Ramos (cell line): ENCODE results near the gene SERGEF.

ENCODE experiments used
- in situ Hi-C: fragments of 300-500 bp; cut with MboI; formaldehyde crosslinking; loops from one replicate; pipeline ENCODE4 v1.14.3; 2022; ENCODE audit warnings: low sequenced_read_pairs; ENCODE audit not compliant: unreplicated experiment

SERGEF gene

DNA sequence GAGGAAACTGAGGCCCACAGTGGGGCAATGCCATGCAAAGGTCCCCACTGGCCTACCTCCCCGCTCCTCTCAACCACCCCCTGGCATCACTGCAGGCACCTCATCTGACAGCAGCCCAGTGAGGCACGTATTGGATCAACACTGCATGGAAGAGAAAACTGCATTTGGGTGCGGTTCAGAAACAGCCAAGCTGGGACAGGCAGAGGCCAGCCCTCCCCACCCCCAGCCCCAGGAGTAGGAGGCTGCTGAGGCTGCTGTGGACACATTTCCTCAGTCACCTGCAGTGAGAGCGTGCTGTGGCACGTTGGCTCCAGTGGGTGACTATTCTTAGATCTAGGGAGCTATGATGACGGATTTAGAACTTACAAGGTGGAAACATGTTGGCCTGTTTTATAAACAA lies 214.6 kb downstream of the SERGEF start:
- in situ Hi-C loops, result no loop called here

DNA sequence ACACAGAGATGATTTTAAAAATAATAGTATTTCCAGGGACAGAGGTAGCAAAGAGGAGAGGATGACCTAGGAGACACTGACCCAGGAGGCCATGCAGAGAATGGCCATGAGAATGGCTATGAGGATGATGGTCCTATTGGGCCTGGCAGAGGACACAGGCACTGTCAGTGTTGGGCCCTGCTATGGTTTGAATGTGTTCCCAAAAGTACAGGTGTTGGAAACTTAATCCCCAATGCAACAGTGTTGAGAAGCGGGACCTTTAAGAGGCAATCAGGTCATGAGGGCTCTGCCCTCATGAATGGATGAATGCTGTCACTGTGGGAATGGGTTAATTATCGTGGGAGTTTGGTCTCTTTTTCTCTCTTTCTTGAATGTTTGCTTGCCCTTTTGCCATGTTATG lies 216.7 kb downstream of the SERGEF start:
- in situ Hi-C loops, result no loop called here

GRCh38 chr11:17794981-17795380 lies 217.9 kb downstream of the SERGEF start:
- in situ Hi-C loops, result no loop called here

- in situ Hi-C loops, result no loop called here
Measured at GRCh38 chr11:17793642-17794170, 219.1 kb downstream of the SERGEF start.

GRCh38 chr11:17792161-17792560 lies 220.7 kb downstream of the SERGEF start:
- in situ Hi-C loops, result no loop called here

- in situ Hi-C loops, result no loop called here
Measured at GRCh38 chr11:17791144-17791543, 221.7 kb downstream of the SERGEF start.

GRCh38 chr11:17790453-17790852 lies 222.4 kb downstream of the SERGEF start:
- in situ Hi-C loops, result no loop called here

DNA sequence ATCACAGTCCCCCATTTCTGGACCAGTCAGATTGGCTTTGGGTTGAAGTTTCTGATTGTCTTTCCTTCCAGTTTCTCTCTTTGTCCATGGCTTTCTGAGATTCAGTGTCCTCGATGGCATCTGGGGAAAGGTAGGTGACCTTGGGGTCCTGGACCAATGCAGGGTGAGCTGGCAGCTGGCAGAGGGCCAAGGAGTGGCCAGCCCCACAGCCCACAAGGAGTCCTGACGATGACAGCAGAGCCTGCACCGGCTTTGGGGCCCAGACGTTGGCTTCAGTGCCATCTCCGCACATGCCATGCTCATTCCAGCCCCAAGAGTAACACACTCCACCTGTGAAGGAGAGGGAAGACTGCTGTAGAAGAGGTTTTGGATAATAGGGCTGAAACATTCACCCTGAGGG lies 224.8 kb downstream of the SERGEF start:
- in situ Hi-C loops, result no loop called here

GRCh38 chr11:17786824-17787525 lies 225.9 kb downstream of the SERGEF start:
- in situ Hi-C loops, result no loop called here

DNA sequence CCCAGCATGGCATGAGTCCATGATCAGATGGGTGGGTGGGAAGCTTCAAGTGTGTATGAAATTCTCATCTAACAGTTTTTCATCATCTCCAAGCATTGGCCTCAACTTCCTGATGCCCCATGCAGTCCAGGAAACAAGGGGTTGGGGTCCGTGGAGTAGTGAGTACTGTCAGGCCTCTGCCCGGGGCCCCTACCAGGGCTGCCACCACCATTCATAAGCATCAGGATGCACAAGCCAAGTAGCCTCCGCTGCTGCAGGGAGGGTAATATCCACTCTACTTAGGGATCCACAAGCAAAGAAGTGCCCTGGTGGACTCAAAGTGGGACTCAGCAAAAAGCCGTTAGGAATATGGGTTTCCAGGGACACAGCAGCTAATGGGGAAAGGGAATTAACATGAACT lies 229.0 kb downstream of the SERGEF start:
- in situ Hi-C loops, result no loop called here

DNA sequence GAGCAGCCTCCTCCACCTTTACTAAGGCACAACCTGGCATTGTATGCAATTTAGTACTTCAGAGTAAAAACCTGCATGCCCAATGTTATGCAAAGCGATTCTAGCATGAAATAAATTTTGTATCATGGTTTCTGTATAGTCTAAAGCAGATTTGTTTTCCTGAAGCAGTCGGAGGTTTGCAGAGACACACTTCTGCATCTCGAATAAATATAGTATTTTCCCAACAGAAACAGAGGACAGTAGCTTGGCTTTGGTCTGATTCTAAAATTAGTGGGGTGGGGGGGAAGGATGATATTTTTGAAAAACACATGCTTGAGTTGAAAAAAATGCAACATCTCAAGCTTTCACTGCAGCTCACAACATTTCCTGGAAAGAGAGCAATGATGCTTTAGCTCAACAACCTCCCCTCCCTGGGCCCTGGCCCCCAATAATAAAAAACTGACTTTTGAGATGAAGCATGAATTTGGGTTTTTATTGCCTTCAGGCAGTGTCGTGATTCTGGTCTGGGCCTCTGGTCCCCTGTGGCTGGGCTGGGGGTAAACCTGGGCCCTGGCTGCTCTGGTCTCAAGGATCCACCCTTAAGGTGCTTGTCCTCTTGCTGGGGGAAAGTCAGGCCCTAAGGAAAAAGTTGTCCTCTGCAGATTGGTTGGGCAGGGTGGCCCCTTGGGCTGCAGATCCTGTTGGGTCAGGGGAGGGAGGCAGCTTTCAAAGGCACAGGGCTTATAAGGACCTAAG lies 230.1 kb downstream of the SERGEF start:
- in situ Hi-C loops, result no loop called here

GRCh38 chr11:17782145-17782544 lies 230.7 kb downstream of the SERGEF start:
- in situ Hi-C loops, result no loop called here

GRCh38 chr11:17781626-17782025 lies 231.2 kb downstream of the SERGEF start:
- in situ Hi-C loops, result no loop called here

GRCh38 chr11:17781221-17781620 lies 231.6 kb downstream of the SERGEF start:
- in situ Hi-C loops, result no loop called here

DNA sequence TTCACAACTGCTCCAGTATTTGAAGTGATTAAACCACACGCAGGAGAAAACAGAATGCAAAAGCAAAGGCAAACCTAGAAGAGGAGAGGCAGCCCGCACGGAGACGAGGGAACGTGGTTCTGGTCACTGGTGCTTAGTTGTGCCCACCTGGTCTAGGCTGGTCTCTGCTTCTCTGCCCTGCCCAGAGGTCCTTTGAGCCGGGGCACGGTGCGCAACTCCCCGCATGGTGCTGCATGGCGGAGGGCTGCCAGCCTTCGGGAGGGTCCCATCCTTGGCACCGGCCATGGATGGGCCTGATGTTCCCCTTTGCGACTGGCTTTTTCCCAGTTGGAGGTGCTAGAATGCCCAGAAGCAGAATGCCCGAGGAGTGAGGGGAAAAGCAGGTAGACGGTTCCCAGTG lies 232.2 kb downstream of the SERGEF start:
- in situ Hi-C loops, result no loop called here

DNA sequence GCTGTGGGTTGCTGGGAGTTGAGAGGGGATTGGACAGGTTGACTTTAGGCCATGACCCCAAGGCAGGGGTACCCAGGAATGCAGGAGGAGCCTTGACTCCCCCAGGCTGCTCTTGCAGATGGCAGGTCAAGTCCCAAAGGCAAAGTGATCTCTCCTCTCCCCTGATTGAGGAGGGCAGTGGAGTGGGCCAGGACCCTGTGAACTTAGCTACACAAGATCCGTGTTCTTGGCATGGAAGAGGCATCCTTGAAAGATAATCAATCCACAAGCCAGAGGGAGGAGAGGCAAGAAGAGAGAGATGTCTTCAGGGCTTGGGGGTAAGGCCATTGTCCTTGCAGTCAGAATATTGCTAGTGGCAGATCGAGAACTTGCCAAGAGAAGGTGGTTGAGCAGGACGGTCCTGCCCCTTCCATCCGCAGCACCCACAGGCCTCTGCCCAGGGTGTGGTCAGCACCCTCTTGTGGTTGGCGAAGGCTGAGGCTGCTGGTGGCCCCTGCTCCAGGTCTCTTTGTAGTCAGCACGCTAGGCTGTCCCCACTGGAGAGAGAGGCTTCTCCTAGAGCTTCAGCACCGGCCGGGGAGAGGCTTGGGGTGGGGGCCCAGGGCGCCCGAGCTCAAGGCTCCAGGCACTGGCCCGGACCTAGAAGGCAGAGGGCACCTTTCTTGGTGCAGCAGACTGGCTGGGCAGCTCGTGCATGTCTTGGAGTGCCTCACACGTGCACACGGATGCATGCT lies 232.8 kb downstream of the SERGEF start:
- in situ Hi-C loops, result no loop called here

DNA sequence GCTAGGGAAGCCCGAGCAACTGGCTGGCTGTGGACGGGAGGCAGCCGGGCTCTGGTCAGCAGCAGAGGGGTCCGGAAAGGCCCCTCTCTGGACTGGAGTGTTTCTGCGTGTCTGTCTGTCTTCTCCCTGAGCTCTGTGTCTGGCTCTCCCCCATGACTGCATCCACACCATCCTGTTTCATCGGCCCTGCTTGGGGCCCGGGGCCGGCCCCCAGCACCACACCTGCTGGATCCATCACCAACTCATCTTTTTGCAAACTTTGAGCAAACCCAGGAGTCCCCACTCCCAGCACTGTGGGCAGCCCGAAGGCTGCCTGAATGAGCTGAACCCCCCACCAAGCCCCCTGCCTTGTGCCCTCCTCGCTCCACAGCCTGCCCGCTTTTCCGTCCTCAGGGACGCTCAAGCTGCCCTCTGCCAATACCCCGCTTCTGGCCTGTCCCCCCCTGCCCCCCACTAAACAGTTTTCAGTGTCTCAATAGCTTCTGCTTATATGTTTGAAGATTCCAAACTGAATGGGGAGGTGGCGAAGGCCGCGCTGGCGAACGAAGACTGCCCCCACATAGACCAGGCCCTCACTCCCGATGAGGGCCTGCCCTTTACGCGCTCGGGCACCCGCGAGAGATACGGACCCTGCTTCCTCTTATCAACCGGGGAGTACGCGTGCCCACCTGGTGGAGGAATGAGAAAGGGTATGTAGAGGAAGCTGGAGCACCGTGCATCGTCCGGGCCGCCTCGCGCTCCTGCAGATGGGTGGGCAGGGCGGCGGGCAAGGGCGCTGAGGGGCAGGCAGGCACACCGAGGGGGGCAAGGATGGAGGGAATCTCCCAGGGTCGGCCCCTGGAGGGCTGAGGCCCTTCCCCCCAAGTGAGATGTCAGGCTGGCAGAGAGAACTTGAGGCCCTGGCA lies 233.6 kb downstream of the SERGEF start:
- in situ Hi-C loops, result no loop called here

- in situ Hi-C loops, result no loop called here
Measured at GRCh38 chr11:17778352-17778751, 234.5 kb downstream of the SERGEF start.

GRCh38 chr11:17777738-17778091 lies 235.1 kb downstream of the SERGEF start:
- in situ Hi-C loops, result no loop called here

DNA sequence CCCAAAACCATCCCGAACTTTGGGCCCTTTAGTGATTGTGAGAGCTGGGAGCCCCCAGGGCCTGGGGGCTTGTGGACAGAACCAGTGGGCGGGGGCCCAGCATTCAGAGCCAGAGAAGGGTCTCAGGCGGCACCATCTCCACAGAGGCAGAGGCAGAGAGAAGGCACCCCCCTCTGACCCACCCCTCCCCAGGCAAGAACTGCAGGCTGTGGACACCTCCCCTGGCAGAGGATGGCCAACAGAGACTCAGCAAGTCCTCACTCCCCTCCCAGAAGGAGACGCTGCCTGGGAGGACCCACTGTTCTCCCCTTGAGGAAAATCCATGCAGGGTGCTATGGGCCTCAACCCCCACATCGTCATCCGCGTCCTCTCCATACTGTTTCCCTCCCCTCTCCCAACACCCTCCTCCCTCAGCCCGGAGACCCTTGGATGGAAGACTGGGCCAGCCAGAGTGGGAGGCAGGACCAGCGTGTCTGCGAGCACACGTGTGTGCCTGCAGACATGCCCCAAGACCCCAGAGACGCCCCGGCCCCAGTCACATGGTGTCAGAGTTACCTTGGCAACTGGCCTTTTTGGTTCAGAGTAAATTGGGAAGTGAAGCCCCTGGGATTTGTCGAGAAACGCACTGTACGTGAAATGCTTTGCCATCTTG lies 235.6 kb downstream of the SERGEF start:
- in situ Hi-C loops, result no loop called here
